HG03432 (cell line): ENCODE data around the gene CDH13.

Experiments used
- ATAC-seq: cut with Tn5 transposase; IDR thresholded peaks from one replicate; pipeline ENCODE4 v1.9.1; 2021; ENCODE audit warnings: mild to moderate bottlenecking, moderate library complexity; ENCODE audit not compliant: unreplicated experiment

The CDH13 gene

DNA sequence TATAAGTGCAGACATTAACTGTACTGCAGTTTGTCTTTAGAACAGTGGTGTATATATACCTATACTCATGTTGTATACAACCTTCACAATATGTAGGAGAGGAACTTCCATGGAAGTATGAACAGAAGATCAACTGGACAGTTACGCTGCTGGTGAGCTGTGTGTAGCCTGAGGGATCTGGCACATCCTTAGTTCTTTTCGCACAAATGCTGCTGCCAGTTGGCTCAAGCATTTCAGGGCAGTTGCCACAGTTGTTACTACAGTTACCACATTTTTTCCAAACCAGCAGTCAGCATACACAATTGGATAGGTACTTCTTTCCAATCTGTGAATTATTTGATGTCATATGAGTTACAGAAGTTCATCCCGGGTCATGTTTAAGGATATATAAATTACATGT is 641.4 kb downstream of the CDH13 start:
- ATAC-seq = no peak

DNA sequence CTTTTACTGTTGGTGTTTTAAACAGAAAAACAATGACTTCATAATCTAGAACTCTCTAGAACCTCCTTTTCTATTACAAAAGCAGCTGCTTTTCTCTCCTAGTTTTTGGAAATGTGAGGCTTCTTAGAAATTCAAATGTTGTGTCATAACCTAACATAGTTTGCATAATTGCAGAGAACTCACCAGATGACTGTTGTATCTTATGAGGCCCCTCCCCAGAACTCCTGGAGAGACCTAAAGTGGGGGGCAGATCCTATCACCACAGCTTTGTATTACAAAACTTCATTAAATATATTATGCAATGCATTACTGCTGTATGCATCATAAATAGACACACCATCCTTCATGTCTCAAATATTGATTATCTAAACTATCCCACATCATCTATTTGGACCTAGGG is 642.3 kb downstream of the CDH13 start:
- no peak for ATAC-seq

GRCh38 chr16:83269541-83269940 is 642.8 kb downstream of the CDH13 start:
- no peak for ATAC-seq

DNA sequence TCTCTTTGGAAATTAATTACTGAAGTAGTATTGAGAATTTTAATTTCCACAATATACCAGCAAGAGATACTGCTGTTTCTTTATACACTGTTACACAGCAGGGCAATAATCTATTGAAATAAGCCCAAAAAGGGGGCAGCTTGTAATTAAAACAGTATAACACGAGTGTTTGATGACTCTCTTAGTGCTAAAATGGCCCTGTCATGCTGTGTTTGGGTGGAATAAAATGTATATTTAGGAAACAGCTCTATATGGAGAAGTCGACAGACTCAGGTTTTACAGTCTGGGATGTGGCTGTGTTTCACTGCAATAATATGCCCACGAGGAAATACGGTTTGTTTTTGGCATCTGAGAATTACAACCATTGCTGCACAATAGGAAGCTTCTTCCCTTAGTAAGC is 643.3 kb downstream of the CDH13 start:
- ATAC-seq = no peak

DNA sequence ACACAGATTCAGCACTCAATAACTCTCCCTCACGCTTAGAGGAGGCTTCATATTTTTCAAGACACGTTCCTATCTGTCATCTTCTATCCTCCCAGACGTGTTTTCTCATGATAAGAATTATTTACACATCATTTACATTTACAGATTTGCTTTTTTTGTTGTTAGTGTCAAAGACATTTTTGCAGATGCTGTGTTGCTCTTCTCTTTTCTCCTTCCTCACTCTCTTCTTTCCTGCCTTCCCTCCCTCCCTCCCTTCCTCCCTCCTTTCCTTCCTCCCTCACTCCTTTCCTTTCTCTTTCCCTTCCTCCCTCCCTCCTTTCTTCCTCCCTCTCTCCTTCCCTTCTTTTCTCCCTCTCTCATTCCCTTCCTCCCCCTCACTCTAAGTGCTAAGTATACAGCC is 643.9 kb downstream of the CDH13 start:
- no peak for ATAC-seq

- ATAC-seq = no peak
These were observed 644.4 kb downstream of the CDH13 start for GRCh38 chr16:83271123-83271522.

GRCh38 chr16:83271970-83272575 is 645.3 kb downstream of the CDH13 start:
- no peak for ATAC-seq

GRCh38 chr16:83272843-83273242 is 646.1 kb downstream of the CDH13 start:
- ATAC-seq = no peak

DNA sequence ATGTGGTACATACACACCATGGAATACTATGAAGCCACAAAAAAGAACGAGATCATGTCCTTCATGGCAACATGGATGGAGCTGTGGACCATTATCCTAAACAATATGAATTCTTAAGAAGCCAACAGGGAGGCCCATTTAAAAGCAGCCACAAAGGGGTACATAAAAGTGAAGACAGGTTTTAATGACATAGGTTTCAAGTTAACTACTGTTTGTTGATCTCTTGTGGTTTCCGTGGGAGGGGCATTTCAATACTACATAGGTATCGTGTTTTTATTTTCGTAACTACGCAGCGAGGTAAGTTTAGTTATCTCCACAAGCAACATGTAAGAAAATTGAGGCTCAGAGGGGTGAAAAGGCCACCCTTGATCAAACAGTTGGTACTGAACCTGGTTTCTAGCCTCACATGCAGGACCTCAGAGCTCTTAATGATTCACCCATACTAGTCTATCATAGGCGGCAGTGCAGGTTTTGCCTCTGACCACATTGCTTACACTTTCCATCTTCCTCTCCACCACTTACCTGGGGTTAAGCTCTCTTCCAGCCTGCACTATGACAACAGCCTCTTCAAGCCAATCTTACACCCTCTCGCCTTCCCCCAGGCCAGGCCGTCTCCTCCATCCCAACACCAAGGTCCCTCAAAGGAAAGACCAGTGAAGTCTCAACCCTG is 646.9 kb downstream of the CDH13 start:
- no peak for ATAC-seq

- no peak for ATAC-seq
These were observed 652.5 kb downstream of the CDH13 start for GRCh38 chr16:83279251-83279650.

DNA sequence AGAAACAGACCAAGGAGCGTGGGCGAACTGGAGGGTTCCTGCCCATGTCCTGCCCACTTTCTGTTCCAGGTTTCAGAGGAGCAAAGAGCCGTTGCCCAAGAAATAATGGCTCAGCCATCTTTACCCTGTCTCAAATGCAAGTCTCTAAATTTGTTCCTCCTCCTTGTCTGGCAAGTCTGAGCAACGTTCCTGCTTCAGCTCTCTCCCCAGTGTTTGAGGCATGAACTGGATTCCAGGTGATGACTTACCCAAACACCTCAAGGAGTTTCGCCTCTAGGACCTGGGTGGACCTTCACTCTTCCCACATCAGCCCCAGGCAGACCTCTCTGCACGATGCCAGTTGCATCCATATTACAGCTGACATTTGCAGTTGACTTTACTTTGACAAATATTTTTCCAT is 659.2 kb downstream of the CDH13 start:
- ATAC-seq = no peak

DNA sequence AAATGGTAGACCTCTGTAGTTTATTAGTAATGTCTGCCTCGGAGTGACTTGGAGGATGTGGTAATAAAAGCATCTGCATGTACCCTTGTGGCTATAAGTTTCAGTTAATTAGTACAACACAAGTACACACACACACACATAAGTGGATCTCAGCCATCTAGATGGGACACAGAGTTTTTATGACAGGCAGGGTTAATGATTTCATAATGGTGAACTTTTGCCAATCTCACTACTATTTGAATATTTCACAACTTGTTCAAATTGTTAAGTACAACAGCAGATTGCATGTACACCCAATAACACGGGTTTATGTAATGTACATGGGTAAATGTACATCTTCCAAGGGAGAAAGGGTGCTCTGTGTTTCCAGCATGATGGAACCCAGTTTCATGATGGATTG is 669.7 kb downstream of the CDH13 start:
- ATAC-seq = no peak

DNA sequence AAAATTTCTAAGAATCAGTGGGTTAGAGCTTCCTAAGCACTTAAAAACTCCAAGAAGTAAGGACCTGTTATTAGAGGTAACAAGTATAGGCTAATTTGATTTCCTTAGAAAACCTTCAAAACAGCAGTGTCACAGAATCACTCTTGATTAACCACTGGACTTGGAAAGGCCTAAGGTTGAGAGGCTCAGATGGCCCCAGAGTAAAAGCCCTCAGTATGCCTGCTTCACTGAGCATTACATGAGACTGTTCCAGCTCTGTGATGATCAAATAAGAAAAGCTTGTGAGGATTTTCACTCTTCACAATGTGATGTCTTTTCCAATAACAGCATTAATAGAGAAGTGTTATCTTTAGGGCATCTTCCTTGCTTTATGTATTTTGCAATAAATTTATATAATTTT is 671.8 kb downstream of the CDH13 start:
- ATAC-seq = no peak

DNA sequence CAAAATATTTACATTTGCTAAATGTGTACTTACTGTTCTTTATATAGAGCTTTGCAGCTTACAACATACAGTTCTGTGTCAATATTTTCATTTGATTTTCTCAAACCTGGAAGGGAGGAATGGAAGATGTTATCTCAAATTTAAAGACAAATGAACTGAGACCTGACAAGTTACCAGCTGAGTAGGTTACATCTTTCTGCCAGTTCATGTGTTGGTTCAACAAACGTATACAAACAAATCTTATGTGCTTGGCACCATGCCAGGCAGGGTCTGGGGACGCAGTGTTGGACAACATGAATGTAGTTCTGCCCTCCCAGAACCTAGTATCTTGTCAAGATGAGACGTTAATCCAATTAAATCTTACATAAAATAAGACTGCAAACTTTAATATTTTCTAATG is 673.6 kb downstream of the CDH13 start:
- no peak for ATAC-seq

GRCh38 chr16:83301971-83302370 is 675.2 kb downstream of the CDH13 start:
- ATAC-seq = no peak

DNA sequence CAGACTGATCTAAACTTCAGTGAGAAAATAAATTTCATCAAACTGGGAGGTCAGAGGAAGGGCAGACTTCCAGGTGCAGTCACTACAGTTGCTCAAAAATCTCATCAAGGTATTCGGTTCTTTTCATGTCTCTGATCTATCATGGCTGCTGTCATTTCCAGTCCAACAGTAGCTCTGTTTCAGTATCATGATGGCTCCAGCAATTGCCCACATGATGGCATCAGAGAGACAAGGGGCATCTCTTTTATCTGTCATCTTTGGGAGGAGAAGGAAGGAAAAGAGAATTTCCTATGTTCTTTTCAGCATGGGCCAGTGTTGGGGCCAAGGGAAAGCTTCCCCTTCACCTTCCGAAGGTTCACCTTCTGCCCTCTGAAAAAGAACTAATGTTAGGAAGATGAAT is 676.1 kb downstream of the CDH13 start:
- no peak for ATAC-seq

DNA sequence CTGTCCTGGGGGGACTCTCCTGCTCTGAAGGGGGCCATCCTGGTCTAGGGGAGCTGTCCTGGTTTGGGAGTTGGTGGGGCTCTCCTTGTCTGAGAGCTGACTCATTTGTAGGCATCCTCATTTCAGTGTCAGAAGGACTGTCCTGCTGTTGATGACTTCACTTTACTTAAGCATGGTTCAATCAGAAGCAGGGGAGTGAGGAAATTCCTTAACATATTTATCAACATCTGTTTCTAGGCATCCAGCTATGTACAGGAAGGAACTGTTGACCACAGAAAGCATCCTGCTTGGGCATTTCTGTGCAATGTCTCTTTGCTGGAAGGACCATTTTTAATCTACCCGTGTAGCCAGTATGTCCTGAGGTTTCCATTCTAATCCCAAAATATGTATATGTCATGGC is 678.3 kb downstream of the CDH13 start:
- no peak for ATAC-seq

- ATAC-seq = no peak
These were observed 680.3 kb downstream of the CDH13 start for GRCh38 chr16:83306961-83307593.

- no peak for ATAC-seq
These were observed 680.8 kb downstream of the CDH13 start for GRCh38 chr16:83307594-83307992.

DNA sequence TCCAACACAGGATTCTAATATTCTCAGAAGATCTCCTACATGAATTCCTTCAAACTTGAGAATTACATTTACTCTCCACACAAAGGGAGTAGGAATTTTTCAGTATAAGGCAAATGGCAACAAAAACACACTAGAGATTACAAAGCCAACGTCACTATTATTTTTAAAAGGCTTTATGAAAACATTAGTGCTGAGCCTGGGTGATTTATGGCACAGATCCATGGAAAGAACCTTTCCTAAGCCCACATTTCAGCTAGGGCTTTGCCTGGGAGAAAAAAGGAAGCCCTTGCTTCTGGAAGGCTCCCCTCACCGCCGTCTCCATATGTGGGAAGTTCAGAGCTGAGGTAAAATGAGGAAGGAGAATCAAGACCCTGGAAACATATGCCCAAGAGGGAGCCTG is 681.6 kb downstream of the CDH13 start:
- ATAC-seq = no peak

GRCh38 chr16:83310816-83311215 is 684.0 kb downstream of the CDH13 start:
- no peak for ATAC-seq

- ATAC-seq = no peak
These were observed 685.4 kb downstream of the CDH13 start for GRCh38 chr16:83312015-83312717.
